HepG2 (cell line): ENCODE results near the gene RERE. TPM values are rescaled to one million over a fixed set of nuclear protein-coding genes. Genes with fewer than 3 reads are reported as not detected.

Experiments
- ARHGAP35 ChIP-seq: sonication (generic); formaldehyde crosslinking; IDR thresholded peaks from 2 replicates; pipeline ENCODE4 v1.9.0; 2022; ENCODE audit warnings: mild to moderate bottlenecking, inconsistent platforms, moderate library complexity, missing genetic modification reagents, borderline replicate concordance
- CBX1 ChIP-seq: IDR thresholded peaks from one replicate; pipeline ENCODE4 v1.6.1; 2016; ENCODE audit warnings: antibody characterized with exemption, low read depth
- CSRNP1 ChIP-seq: sonication (generic); formaldehyde crosslinking; IDR thresholded peaks from 2 replicates; pipeline ENCODE4 v1.8.1; 2023; ENCODE audit warnings: mild to moderate bottlenecking, missing genetic modification reagents
- GATAD1 ChIP-seq: IDR thresholded peaks from 2 replicates; pipeline ENCODE4 v1.6.1; 2016; ENCODE audit warnings: missing genetic modification reagents, missing compliant biosample characterization
- HNF4G ChIP-seq, 2 experiments: sonication (generic) in 1 of 2; formaldehyde crosslinking in 1 of 2; IDR thresholded peaks; 2 replicates each; pipeline versions ENCODE4 v1.4.0 to v1.6.1; 2011 to 2020; ENCODE audit warnings: borderline replicate concordance in 2 of 2, low read depth in 2 of 2, mild to moderate bottlenecking in 2 of 2, low read length in 1 of 2, missing genetic modification reagents in 1 of 2, moderate library complexity in 1 of 2
- HNRNPLL ChIP-seq: fragments of 200-400 bp; formaldehyde crosslinking; IDR thresholded peaks from 2 replicates; pipeline ENCODE4 v1.6.1; 2017; ENCODE audit warnings: mild to moderate bottlenecking, low read depth, low read length; ENCODE audit not compliant: poor library complexity, severe bottlenecking
- HOXA5 ChIP-seq: sonication (generic); formaldehyde crosslinking; IDR thresholded peaks from 2 replicates; pipeline ENCODE4 v1.4.0; 2020; ENCODE audit warnings: missing genetic modification reagents
- ISL2 ChIP-seq: sonication (generic); formaldehyde crosslinking; IDR thresholded peaks from 2 replicates; pipeline ENCODE4 v1.5.0; 2020; ENCODE audit warnings: missing genetic modification reagents
- MED1 ChIP-seq: sonication (generic); formaldehyde crosslinking; IDR thresholded peaks from 2 replicates; pipeline ENCODE4 v1.4.0; 2020; ENCODE audit warnings: missing genetic modification reagents
- NFATC3 ChIP-seq: sonication (generic); formaldehyde crosslinking; IDR thresholded peaks from 2 replicates; pipeline ENCODE4 v1.5.1; 2020; ENCODE audit warnings: mild to moderate bottlenecking, missing genetic modification reagents
- NKX3-1 ChIP-seq: sonication (generic); formaldehyde crosslinking; IDR thresholded peaks from 2 replicates; pipeline ENCODE4 v1.5.0; 2020; ENCODE audit warnings: missing genetic modification reagents
- RBFOX2 ChIP-seq: fragments of 200-400 bp; formaldehyde crosslinking; IDR thresholded peaks from 2 replicates; pipeline ENCODE4 v1.6.1; 2017; ENCODE audit warnings: low read depth, mild to moderate bottlenecking, low read length
- SALL1 ChIP-seq: sonication (generic); formaldehyde crosslinking; IDR thresholded peaks from 2 replicates; pipeline ENCODE4 v1.8.0; 2022; ENCODE audit warnings: mild to moderate bottlenecking, missing genetic modification reagents
- SRSF4 ChIP-seq: fragments of 200-400 bp; formaldehyde crosslinking; IDR thresholded peaks from one replicate; pipeline ENCODE4 v1.6.1; 2018; ENCODE audit warnings: mild to moderate bottlenecking, low read depth, low read length, moderate library complexity; ENCODE audit not compliant: poor library complexity, severe bottlenecking
- TARDBP ChIP-seq: sonication (generic); formaldehyde crosslinking; IDR thresholded peaks from 2 replicates; pipeline ENCODE4 v1.8.0; 2022; ENCODE audit warnings: mild to moderate bottlenecking, missing genetic modification reagents
- U2AF2 ChIP-seq: fragments of 200-400 bp; formaldehyde crosslinking; IDR thresholded peaks from 2 replicates; pipeline ENCODE4 v1.6.1; 2017; ENCODE audit warnings: low read depth, mild to moderate bottlenecking, low read length
- ZC3H13 ChIP-seq: sonication (generic); formaldehyde crosslinking; IDR thresholded peaks from 2 replicates; pipeline ENCODE4 v1.8.1; 2023; ENCODE audit warnings: mild to moderate bottlenecking, missing genetic modification reagents, moderate library complexity
- ZFP82 ChIP-seq: sonication (generic); formaldehyde crosslinking; IDR thresholded peaks from 2 replicates; pipeline ENCODE4 v1.5.1; 2020; ENCODE audit warnings: mild to moderate bottlenecking, missing genetic modification reagents, borderline replicate concordance
- ZNF326 ChIP-seq: sonication (generic); formaldehyde crosslinking; IDR thresholded peaks from 2 replicates; pipeline ENCODE4 v1.4.0; 2020; ENCODE audit warnings: missing genetic modification reagents, borderline replicate concordance
- ZNF777 ChIP-seq: sonication (generic); formaldehyde crosslinking; IDR thresholded peaks from 2 replicates; pipeline ENCODE4 v1.4.0; 2020; ENCODE audit warnings: missing genetic modification reagents
- polyA plus RNA-seq, 8 experiments: library from polyadenylated mRNA; depleted of rRNA in 3 of 8; stranded (reverse) in 7 of 8; unstranded in 1 of 8; fragments of >200 nt; fragmentation: Illumina TruSeq in 4 of 8; extraction: Trizol in 4 of 8; gene quantifications; 2 replicates each; pipeline versions ENCODE4 v1.2.1 to v1.2.3, GENCODE V29; 2011 to 2016; ENCODE audit warnings: low read depth in 4 of 8, missing spikeins in 1 of 8, mixed read lengths in 1 of 8; ENCODE audit not compliant: insufficient read depth in 1 of 8
- total RNA-seq, 5 experiments: library from RNA; depleted of rRNA; stranded (reverse); fragments of >200 nt; fragmentation: Illumina TruSeq; extraction: Trizol; gene quantifications; 2 replicates each; pipeline ENCODE4 v1.2.3, GENCODE V29; 2016; ENCODE audit warnings: low read depth in 1 of 5
- TF ChIP-seq, protein P1 (sequence below): sonication (generic); formaldehyde crosslinking; IDR thresholded peaks from 2 replicates; pipeline ENCODE4 v1.8.0; 2022; ENCODE audit warnings: missing genetic modification reagents, mild to moderate bottlenecking, moderate library complexity, borderline replicate concordance
- TF ChIP-seq, protein P2 (sequence below): sonication (generic); formaldehyde crosslinking; IDR thresholded peaks from 2 replicates; pipeline ENCODE4 v1.4.0; 2020; ENCODE audit warnings: missing genetic modification reagents

RERE gene
- total and polyA plus RNA-seq, 2 of the 13 experiments (the other 11 are each of a cell fraction or from before 2014, with no cell fraction given) = 18.3 to 21.9 TPM

DNA sequence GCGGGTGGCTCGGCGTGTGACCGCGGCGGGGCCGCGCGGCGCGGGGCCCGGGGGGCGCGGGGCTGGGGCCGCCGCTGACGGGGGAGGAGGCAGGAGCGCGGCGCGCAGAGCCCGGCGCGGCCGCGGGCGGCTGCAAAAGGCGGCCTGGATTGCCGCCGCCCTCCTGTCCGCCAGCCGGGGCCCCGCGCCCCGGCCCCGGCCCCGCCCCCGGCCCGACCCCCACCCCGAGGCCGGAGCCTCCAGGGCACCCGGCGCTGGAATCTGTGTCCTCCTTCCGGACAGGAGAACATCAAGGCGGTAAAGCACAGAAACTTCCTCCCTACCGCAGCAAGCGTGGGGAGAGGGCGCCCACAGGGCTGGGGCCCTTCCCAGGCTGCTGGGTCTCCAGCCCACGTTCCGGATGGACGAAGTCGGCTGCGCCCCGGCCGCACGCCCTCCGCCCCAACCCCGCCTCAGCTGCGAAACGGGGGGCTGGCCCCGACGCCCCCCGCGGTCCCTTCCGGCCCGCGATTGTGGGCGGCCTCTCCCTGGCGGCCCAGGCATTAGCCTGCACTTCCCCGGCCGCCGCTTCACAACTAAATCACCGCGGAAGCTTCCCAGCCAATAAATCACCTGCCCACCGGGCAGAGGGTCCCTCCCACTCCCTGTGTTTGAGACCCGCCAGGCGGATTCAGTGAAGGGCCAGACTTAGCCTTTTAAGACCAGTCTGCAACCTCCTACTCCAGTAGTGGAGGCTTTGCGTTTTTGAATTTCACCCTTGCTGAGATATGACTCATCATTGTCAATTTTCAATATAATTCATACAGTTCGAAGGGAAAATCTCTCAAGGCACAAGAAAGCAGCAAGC is 393.5 kb downstream of the RERE start (continued):
- TF ChIP-seq ARHGAP35 (CRISPR knock-in tag) (no peak), ZNF326 (CRISPR knock-in tag) (no peak), HNRNPLL (peak; percentile 72), TARDBP (CRISPR knock-in tag) (peak; percentile 68; the same call in 1 of the 2 replicates), HNF4G (IDR thresholded peaks at IDR 0.05; ENCODE audit: borderline replicate concordance, low read depth, low read length) (no peak), HNF4G (CRISPR knock-in tag; IDR thresholded peaks at IDR 0.05; ENCODE audit: borderline replicate concordance, low read depth) (no peak), RBFOX2 (peak; percentile 60), SALL1 (CRISPR knock-in tag) (peak; percentile 35; the same call in 1 of the 2 replicates), ISL2 (CRISPR knock-in tag) (peak; percentile 31; the same call in 1 of the 2 replicates), GATAD1 (CRISPR knock-in tag) (0 out of 2 replicates have a peak, but pooled peaks have one; percentile 22), NFATC3 (0 out of 2 replicates have a peak, but pooled peaks have one; percentile 50), CBX1 (peak; percentile 39), NKX3-1 (peak; percentile 18; the same call in 1 of the 2 replicates), ZNF777 (CRISPR knock-in tag) (peak; percentile 36; the same call in 1 of the 2 replicates), SRSF4 (no peak), U2AF2 (no peak), ZC3H13 (CRISPR knock-in tag) (no peak), CSRNP1 (CRISPR knock-in tag) (peak; percentile 45; the same call in 1 of the 2 replicates), HOXA5 (CRISPR knock-in tag) (peak; percentile 89), MED1 (CRISPR knock-in tag) (peak; percentile 21; the same call in 1 of the 2 replicates), ZFP82 (CRISPR knock-in tag) (peak; percentile 73; the same call in 1 of the 2 replicates)
- TF ChIP-seq, protein P1, sequence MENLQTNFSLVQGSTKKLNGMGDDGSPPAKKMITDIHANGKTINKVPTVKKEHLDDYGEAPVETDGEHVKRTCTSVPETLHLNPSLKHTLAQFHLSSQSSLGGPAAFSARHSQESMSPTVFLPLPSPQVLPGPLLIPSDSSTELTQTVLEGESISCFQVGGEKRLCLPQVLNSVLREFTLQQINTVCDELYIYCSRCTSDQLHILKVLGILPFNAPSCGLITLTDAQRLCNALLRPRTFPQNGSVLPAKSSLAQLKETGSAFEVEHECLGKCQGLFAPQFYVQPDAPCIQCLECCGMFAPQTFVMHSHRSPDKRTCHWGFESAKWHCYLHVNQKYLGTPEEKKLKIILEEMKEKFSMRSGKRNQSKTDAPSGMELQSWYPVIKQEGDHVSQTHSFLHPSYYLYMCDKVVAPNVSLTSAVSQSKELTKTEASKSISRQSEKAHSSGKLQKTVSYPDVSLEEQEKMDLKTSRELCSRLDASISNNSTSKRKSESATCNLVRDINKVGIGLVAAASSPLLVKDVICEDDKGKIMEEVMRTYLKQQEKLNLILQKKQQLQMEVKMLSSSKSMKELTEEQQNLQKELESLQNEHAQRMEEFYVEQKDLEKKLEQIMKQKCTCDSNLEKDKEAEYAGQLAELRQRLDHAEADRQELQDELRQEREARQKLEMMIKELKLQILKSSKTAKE (CRISPR knock-in tag) = no peak
- TF ChIP-seq, protein P2, sequence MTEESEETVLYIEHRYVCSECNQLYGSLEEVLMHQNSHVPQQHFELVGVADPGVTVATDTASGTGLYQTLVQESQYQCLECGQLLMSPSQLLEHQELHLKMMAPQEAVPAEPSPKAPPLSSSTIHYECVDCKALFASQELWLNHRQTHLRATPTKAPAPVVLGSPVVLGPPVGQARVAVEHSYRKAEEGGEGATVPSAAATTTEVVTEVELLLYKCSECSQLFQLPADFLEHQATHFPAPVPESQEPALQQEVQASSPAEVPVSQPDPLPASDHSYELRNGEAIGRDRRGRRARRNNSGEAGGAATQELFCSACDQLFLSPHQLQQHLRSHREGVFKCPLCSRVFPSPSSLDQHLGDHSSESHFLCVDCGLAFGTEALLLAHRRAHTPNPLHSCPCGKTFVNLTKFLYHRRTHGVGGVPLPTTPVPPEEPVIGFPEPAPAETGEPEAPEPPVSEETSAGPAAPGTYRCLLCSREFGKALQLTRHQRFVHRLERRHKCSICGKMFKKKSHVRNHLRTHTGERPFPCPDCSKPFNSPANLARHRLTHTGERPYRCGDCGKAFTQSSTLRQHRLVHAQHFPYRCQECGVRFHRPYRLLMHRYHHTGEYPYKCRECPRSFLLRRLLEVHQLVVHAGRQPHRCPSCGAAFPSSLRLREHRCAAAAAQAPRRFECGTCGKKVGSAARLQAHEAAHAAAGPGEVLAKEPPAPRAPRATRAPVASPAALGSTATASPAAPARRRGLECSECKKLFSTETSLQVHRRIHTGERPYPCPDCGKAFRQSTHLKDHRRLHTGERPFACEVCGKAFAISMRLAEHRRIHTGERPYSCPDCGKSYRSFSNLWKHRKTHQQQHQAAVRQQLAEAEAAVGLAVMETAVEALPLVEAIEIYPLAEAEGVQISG (CRISPR knock-in tag) = peak; percentile 38; the same call in 1 of the 2 replicates
